Smooth muscle cell (in vitro differentiated cells): Measurements from ENCODE around the gene FAU. TPM values are rescaled to one million over a fixed set of nuclear protein-coding genes. Genes with fewer than 3 reads are reported as not detected.

Source experiments
- DNase-seq: peaks from one replicate; lab custom pipeline; 2025; ENCODE audit not compliant: unreplicated experiment; lab: John Stamatoyannopoulos, UW
- H2AFZ ChIP-seq: fragments of 200-600 bp; sonication (generic); 2 replicates; pipeline ENCODE4 v1.6.0; 2016; ENCODE audit warnings: antibody characterized with exemption, low read depth, mild to moderate bottlenecking
- H3F3A ChIP-seq: fragments of 200-600 bp; sonication (generic); 2 replicates; pipeline ENCODE4 v1.6.0; 2017; ENCODE audit warnings: antibody characterized with exemption, low read depth
- H3K27ac ChIP-seq: fragments of 200-600 bp; sonication (generic); 2 replicates; pipeline ENCODE4 v1.5.1; 2016; ENCODE audit warnings: low read depth, mild to moderate bottlenecking
- H3K27me3 ChIP-seq: fragments of 200-600 bp; sonication (generic); 2 replicates; pipeline ENCODE4 v1.6.1; 2016; ENCODE audit warnings: low read depth, mild to moderate bottlenecking
- H3K36me3 ChIP-seq: fragments of 200-600 bp; sonication (generic); 2 replicates; pipeline ENCODE4 v1.5.1; 2016; ENCODE audit warnings: low read depth
- H3K4me1 ChIP-seq: fragments of 200-600 bp; sonication (generic); 2 replicates; pipeline ENCODE4 v1.5.1; 2016; ENCODE audit warnings: low read depth
- H3K4me2 ChIP-seq: fragments of 200-600 bp; sonication (generic); 2 replicates; pipeline ENCODE4 v1.6.0; 2016; ENCODE audit warnings: mild to moderate bottlenecking
- H3K4me3 ChIP-seq: fragments of 200-600 bp; sonication (generic); 2 replicates; pipeline ENCODE4 v1.5.1; 2016; ENCODE audit warnings: mild to moderate bottlenecking
- H3K79me2 ChIP-seq: fragments of 200-600 bp; sonication (generic); 2 replicates; pipeline ENCODE4 v1.6.0; 2016; ENCODE audit warnings: low read depth, mild to moderate bottlenecking
- H3K9ac ChIP-seq: fragments of 200-600 bp; sonication (generic); 2 replicates; pipeline ENCODE4 v1.6.0; 2016; ENCODE audit warnings: low read depth
- H3K9me3 ChIP-seq: fragments of 200-600 bp; sonication (generic); replicated peaks from 2 replicates; pipeline ENCODE4 v1.5.1; 2016; ENCODE audit warnings: low read depth
- H4K20me1 ChIP-seq: fragments of 200-600 bp; sonication (generic); 2 replicates; pipeline ENCODE4 v1.6.0; 2016; ENCODE audit warnings: low read depth
- CTCF ChIP-seq: fragments of 200-600 bp; sonication (generic); IDR thresholded peaks from 2 replicates; pipeline ENCODE4 v1.5.1; 2017; ENCODE audit warnings: borderline replicate concordance, mild to moderate bottlenecking, antibody characterized with exemption; ENCODE audit not compliant: insufficient read depth, poor library complexity, severe bottlenecking
- WGBS: methylation state at CpG from one replicate; pipeline ENCODE4 v1.1.7; 2016; ENCODE audit warnings: low lambda C conversion rate; 5-methylcytosine and 5-hydroxymethylcytosine counted together
- polyA plus RNA-seq: library from polyadenylated mRNA; unstranded; fragments of >200 nt; fragmentation: Nextera tagmentation; extraction: Ambion mirVana; gene quantifications from 2 replicates; pipeline ENCODE4 v1.2.1, GENCODE V29; 2016
- total RNA-seq: library from RNA; depleted of rRNA; stranded (reverse); fragments of >200 nt; gene quantifications from 2 replicates; pipeline ENCODE4 v1.2.3, GENCODE V29; 2014

Gene FAU
- total and polyA plus RNA-seq, 2 experiments from 2014 or later = 509 to 537 TPM

DNA sequence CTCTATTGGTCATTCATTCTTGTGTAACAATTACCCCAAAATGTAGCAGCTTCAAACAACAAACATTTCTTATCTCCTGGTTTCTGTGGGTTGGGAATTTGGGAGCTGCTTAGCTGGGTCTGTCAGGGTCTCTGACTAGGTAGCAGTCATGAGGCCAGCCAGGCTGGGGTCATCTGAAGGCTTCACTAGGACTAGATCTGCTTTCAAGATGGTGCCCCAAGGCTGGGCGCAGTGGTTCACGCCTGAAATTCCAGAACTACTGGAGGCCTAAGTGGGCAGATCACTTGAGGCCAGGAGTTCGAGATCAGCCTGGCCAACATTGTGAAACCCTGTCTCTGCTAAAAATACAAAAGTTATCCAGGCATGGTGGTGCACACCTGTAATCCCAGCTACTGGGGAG is 35.0 kb upstream of the FAU start:
- Histone ChIP-seq H4K20me1 (no peaks in the 10 kb centered on the region), H3K27me3 (peaks cover 5% of the 10 kb centered on the region), H3K9ac (no peak overlapping the region), H3K4me1 (no peaks in the 10 kb centered on the region), H2AFZ (no peak overlapping the region), H3K4me3 (no peak overlapping the region), H3K9me3 (no peaks in the 10 kb centered on the region), H3K36me3 (no peaks in the 10 kb centered on the region), H3F3A (no peaks in the 10 kb centered on the region), H3K4me2 (no peak overlapping the region), H3K79me2 (no peaks in the 10 kb centered on the region), H3K27ac (no peak overlapping the region)
- TF ChIP-seq CTCF = no peak
- DNase-seq = no peak
- 96% methylated on average over 3 of the region's 3 CpGs for WGBS

GRCh38 chr11:65156256-65156655 is 34.3 kb upstream of the FAU start:
- Histone ChIP-seq H3K27ac (no peak overlapping the region), H3K4me3 (no peak overlapping the region), H3K4me1 (no peaks in the 10 kb centered on the region), H3K9me3 (no peaks in the 10 kb centered on the region), H3K36me3 (no peaks in the 10 kb centered on the region), H3K4me2 (no peak overlapping the region), H3K79me2 (no peaks in the 10 kb centered on the region), H2AFZ (no peak overlapping the region), H3K27me3 (peaks cover 5% of the 10 kb centered on the region), H4K20me1 (no peaks in the 10 kb centered on the region), H3F3A (no peaks in the 10 kb centered on the region), H3K9ac (no peak overlapping the region)
- 98% methylated on average over 3 of the region's 3 CpGs for WGBS
- no peak for TF ChIP-seq CTCF
- DNase-seq = no peak

DNA sequence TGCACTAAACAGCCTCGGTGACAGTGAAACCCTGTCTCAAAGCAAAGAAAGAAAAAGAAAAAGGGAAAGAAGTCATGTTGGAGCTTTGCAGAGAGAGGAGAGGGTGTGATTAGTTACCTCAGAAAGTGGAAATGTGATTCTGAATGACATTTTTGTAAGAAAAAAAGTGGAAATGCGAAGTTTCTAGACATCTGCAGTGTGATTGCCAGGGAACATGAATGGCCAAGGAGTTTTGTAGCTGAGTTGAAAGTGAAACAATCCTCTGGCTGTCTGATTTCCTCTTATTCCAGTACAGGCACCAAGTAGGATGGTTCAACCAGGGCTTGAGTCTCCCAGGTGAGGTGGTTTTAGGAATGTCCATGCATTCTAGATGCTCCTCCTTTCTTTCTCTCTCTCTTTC is 30.2 kb upstream of the FAU start:
- Histone ChIP-seq H3K27ac (no peak overlapping the region), H3F3A (no peaks in the 10 kb centered on the region), H4K20me1 (no peaks in the 10 kb centered on the region), H3K4me3 (no peak overlapping the region), H3K9me3 (no peaks in the 10 kb centered on the region), H3K9ac (no peak overlapping the region), H3K36me3 (no peaks in the 10 kb centered on the region), H3K27me3 (peaks cover 5% of the 10 kb centered on the region), H3K4me2 (no peak overlapping the region), H3K4me1 (no peaks in the 10 kb centered on the region), H3K79me2 (no peaks in the 10 kb centered on the region), H2AFZ (no peak overlapping the region)
- no peak for TF ChIP-seq CTCF
- WGBS = 86% methylated on average over 2 of the region's 2 CpGs
- DNase-seq = no peak

- Histone ChIP-seq H3K4me2 (no peak overlapping the region), H3K27me3 (peaks cover 5% of the 10 kb centered on the region), H3K36me3 (no peaks in the 10 kb centered on the region), H3F3A (no peaks in the 10 kb centered on the region), H2AFZ (no peak overlapping the region), H3K79me2 (no peaks in the 10 kb centered on the region), H3K9ac (no peak overlapping the region), H4K20me1 (no peaks in the 10 kb centered on the region), H3K9me3 (no peaks in the 10 kb centered on the region), H3K27ac (no peak overlapping the region), H3K4me1 (no peaks in the 10 kb centered on the region), H3K4me3 (no peak overlapping the region)
- no peak for DNase-seq
- 92% methylated on average over 3 of the region's 3 CpGs for WGBS
- TF ChIP-seq CTCF = no peak
Measured at GRCh38 chr11:65151331-65151899, 29.5 kb upstream of the FAU start.
